Activated CD4-positive, alpha-beta T cell treated with anti-CD3 and anti-CD28 coated beads, Interleukin-2, amount 10 ng/mL, durations not matched to agents 7 days and 5 days (primary cell): ENCODE results near the gene PSMA6. TPM values are rescaled to one million over a fixed set of nuclear protein-coding genes. Genes with fewer than 3 reads are reported as not detected.

Source experiments
- CTCF ChIA-PET: fragments of 350-600 bp; sonication (Branson Sonifier 250); formaldehyde crosslinking; loops from one replicate; lab custom pipeline; 2021; ENCODE audit warnings: antibody characterized with exemption; lab: Charles Lee
- POLR2A ChIA-PET: fragments of 350-600 bp; sonication (Branson Sonifier 250); formaldehyde crosslinking; loops from one replicate; lab custom pipeline; 2021; ENCODE audit warnings: antibody characterized with exemption; lab: Charles Lee
- DNase-seq: peaks from one replicate; pipeline ENCODE4 v3.0.0-alpha.2; 2020
- H3K27ac Mint-ChIP-seq: one replicate; pipeline ENCODE4 v1.8.0; 2021; ENCODE audit warnings: mild to moderate bottlenecking, moderate library complexity, mixed read lengths
- H3K27me3 Mint-ChIP-seq: one replicate; pipeline ENCODE4 v1.8.0; 2021; ENCODE audit warnings: mixed read lengths
- H3K36me3 Mint-ChIP-seq: one replicate; pipeline ENCODE4 v1.8.0; 2021; ENCODE audit warnings: low read depth, mixed read lengths
- H3K4me1 Mint-ChIP-seq: one replicate; pipeline ENCODE4 v1.8.0; 2021; ENCODE audit warnings: mixed read lengths
- H3K4me3 Mint-ChIP-seq: one replicate; pipeline ENCODE4 v1.8.0; 2021; ENCODE audit warnings: mild to moderate bottlenecking, moderate library complexity, mixed read lengths
- H3K9me3 Mint-ChIP-seq: one replicate; pipeline ENCODE4 v1.8.0; 2021; ENCODE audit warnings: mixed read lengths
- total RNA-seq, 2 experiments: library from RNA; stranded (reverse); gene quantifications; one replicate each; pipeline ENCODE4 v1.2.3, GENCODE V29; 2021

The PSMA6 gene
- total RNA-seq, 2 experiments from 2014 or later, result 231 to 248 TPM

- Mint-ChIP-seq H3K36me3 (no peaks in the 10 kb centered on the region), H3K27me3 (no peaks in the 10 kb centered on the region), H3K9me3 (peaks cover 4% of the 10 kb centered on the region), H3K4me3 (no peak overlapping the region), H3K27ac (no peak overlapping the region), H3K4me1 (peaks cover 30% of the 10 kb centered on the region)
- no peak for DNase-seq
- ChIA-PET CTCF (interaction anchor here (1.4 to 1.8 kb wide), 3 partner anchors 8 to 10 kb away, joined by 4 to 12 read pairs (median 6); no protein-coding TSS in a partner anchor), POLR2A (no interaction called here)
Observed at GRCh38 chr14:35366521-35366976, 74.4 kb downstream of the PSMA6 start.

- H3K27ac Mint-ChIP-seq, result no peak overlapping the region
- H3K4me1 Mint-ChIP-seq, result peaks cover 30% of the 10 kb centered on the region
- no peak overlapping the region for H3K4me3 Mint-ChIP-seq
- peaks cover 4% of the 10 kb centered on the region for H3K9me3 Mint-ChIP-seq
- CTCF ChIA-PET, result interaction anchor here (1.0 to 1.7 kb wide), 4 partner anchors 8 to 135 kb away, joined by 3 to 12 read pairs (median 4); no protein-coding TSS in a partner anchor
- no peaks in the 10 kb centered on the region for H3K36me3 Mint-ChIP-seq
- no peak for DNase-seq
- H3K27me3 Mint-ChIP-seq, result no peaks in the 10 kb centered on the region
- POLR2A ChIA-PET, result no interaction called here
Observed at GRCh38 chr14:35367056-35367372, 74.8 kb downstream of the PSMA6 start.

Other genes with a start within 250 kb of the PSMA6 start
- 10 to 100 TPM; 33.2 to 37.1 TPM for gene FAM177A1, start 246.1 kb upstream of the PSMA6 start, total RNA-seq
- 10 to 100 TPM; 37.4 to 41.3 TPM for gene PPP2R3C, start 170.4 kb upstream of the PSMA6 start, total RNA-seq
- 10 to 100 TPM; 40.2 to 46.0 TPM for gene PRORP, start 169.8 kb upstream of the PSMA6 start, total RNA-seq
- 10 to 100 TPM; 60.1 to 61.7 TPM for gene NFKBIA, start 112.4 kb downstream of the PSMA6 start, total RNA-seq
- not detected for gene INSM2, start 241.8 kb downstream of the PSMA6 start, total RNA-seq